T-helper 1 cell treated with Interleukin-12 subunit alpha and Interleukin-12 subunit beta and Interleukin-4 antibody, amounts not matched to agents 30 ng/mL and 1 ng/mL, for 36 hours (primary cell): ENCODE results near the gene HOXA2. TPM values are rescaled to one million over a fixed set of nuclear protein-coding genes. Genes with fewer than 3 reads are reported as not detected.

ENCODE experiments used
- intact Hi-C: fragments of 100-400 bp; cut with micrococcal nuclease; formaldehyde crosslinking; loops from one replicate; pipeline ENCODE4 v1.15.1; 2024
- total RNA-seq: library from RNA; stranded (reverse); gene quantifications from 2 replicates; pipeline ENCODE4 v1.2.3, GENCODE V29; 2022

Gene HOXA2
- total RNA-seq, 1 donor from 2014 or later = not detected

GRCh38 chr7:27100694-27101170 is 1.8 kb downstream of the HOXA2 start:
- intact Hi-C loops = no loop called here

DNA sequence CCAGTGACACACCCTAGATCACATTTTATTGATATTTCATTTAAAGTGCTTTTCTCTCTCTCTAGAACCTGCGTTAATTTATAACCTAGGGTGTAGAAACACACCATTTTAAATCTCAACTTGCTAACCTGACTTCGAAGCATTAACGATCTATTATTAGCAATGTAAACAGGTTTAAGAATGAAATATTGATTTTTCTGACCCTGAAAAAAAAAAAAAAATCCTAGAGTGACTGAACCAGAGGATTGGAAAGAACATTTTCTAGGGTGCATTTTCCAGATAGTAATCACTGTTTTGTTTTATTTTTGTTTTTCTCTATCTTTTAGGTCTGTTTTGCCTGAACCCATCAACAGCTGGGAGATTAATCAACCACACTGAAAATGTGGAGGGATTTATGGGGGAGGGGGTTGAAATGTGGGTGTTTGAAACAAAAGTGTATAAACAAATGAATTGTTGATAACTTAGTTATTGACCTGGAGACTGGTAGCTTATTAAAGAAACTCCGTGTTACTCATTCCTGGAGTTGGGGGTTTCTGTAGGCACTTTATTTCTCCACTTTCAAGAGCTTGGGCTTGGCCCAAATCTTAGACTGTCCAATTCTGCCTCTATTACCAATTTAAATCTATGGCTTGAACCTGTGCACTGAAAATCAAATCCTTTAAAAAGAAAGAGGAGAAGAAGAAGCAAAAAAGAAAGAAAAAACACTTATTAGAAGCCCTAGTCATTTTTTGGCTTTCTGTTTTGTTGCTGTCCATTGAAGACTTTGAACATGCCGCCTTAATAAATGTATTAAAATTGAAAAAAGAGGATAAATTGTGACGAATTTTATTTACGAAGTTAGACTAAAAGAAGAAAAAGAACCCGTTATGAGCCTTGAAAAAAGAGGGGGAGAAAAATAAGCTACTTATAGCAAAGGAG is 2.8 kb downstream of the HOXA2 start:
- intact Hi-C loops = loop anchor here (5.0 kb wide), 1 partner anchor 143 kb away; the partner anchor contains the start of gene EVX1

DNA sequence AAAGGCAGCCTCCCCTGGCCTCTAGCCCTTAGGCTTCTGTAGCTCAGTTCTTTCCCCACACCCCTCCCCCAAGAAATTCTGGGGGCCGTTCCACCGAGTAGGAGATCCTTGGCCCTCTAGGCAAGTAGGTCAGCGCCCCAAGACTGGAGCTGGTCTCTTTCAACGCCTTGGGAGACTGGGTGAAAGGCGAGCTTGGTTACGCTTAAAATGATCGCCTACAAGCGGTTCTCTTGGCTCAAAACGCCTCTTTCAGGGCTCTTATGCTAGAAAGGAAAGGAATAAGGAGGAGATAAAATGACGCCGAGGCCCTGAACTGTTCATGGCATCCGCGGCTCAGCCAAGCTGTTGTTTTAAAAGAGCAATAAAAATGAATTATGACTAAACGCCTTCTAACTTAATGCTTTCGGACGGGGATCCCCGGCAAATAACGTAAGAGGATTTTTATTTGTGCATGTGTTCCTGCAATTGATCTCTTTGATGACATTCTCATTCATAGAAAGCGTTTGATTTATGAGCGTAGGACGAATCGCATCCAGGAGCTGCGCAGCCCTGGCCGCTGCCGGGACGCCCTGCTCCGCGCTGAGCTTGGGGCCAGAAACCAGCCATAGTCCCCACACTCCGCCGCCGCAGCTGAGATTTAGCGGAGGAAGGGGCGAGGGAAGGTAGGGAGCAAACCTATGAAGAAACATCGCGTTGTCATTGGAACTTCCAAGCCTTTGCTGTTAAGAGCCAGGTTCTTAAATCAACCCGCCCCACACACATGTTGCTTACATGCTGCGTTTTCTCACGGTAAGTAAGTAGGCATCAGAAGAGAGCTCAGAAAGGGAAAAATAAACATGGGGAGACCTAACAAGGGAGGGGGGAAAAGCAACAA is 3.7 kb downstream of the HOXA2 start:
- intact Hi-C loops = loop anchor here (5.0 kb wide), 1 partner anchor 143 kb away; the partner anchor contains the start of gene EVX1

GRCh38 chr7:27097686-27098577 is 4.6 kb downstream of the HOXA2 start:
- intact Hi-C loops = loop anchor here (2.0 to 5.0 kb wide), 5 partner anchors 63 to 1235 kb away; partner anchors contain the start of gene EVX1

- intact Hi-C loops = loop anchor here (1.0 to 5.0 kb wide), 7 partner anchors 33 to 1234 kb away; partner anchors contain the start of genes EVX1 and HOXA4
Observed at GRCh38 chr7:27096768-27097514, 5.5 kb downstream of the HOXA2 start.

GRCh38 chr7:27095897-27096767 is 6.4 kb downstream of the HOXA2 start, which contains the start of gene HOXA1:
TSS of gene HOXA1 (minus strand) at chr7:27096000. CDS start at chr7:27095912, 88 bp downstream.
- intact Hi-C loops = loop anchor here (1.0 to 5.0 kb wide), 8 partner anchors 34 to 1233 kb away; partner anchors contain the start of genes EVX1 and HOXA4

GRCh38 chr7:27095050-27095896 is 7.2 kb downstream of the HOXA2 start:
- intact Hi-C loops = loop anchor here (2.0 to 5.0 kb wide), 2 partner anchors 56 to 147 kb away; partner anchors contain the start of gene EVX1

DNA sequence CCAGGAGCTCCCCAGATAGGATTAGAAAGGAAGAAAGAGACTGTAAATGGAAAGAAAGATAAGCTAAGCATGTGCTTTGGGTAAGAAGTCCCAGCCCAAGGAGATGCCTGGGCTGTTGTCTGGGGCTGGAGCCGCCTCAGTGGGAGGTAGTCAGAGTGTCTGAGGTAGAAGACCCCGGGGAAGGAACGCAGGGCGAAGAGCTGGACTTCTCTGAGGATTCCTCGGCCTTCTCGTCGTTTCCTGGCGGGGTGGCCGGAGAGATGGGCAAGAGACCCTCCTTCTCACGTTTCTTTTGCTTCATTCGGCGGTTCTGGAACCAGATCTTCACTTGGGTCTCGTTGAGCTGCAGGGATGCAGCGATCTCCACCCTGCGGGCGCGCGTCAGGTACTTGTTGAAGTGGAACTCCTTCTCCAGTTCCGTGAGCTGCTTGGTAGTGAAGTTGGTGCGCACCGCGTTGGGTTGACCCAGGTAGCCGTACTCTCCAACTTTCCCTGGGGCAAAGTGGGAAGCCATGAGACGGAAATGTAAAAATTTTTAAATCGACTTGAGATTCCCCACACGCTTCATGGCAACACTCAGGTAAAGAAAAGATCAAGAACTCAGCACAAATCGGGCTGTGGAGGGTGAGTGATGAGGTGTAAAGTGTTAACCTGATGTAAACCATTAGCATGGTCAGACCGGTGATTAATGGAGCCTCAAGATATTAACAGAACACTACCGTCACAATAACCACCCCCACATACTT is 8.0 kb downstream of the HOXA2 start:
- intact Hi-C loops = loop anchor here (2.0 to 5.0 kb wide), 3 partner anchors 56 to 158 kb away; partner anchors contain the start of gene EVX1

- intact Hi-C loops = loop anchor here (5.0 kb wide), 1 partner anchor 159 kb away; no protein-coding TSS in a partner anchor
Observed at GRCh38 chr7:27093184-27093895, 9.1 kb downstream of the HOXA2 start.

GRCh38 chr7:27092819-27093110 is 9.7 kb downstream of the HOXA2 start:
- intact Hi-C loops = loop anchor here (5.0 kb wide), 1 partner anchor 160 kb away; no protein-coding TSS in a partner anchor

GRCh38 chr7:27091941-27092818 is 10.3 kb downstream of the HOXA2 start:
- intact Hi-C loops = loop anchor here (5.0 kb wide), 1 partner anchor 160 kb away; no protein-coding TSS in a partner anchor

GRCh38 chr7:27091105-27091504 is 11.4 kb downstream of the HOXA2 start:
- intact Hi-C loops = loop anchor here (5.0 kb wide), 1 partner anchor 161 kb away; no protein-coding TSS in a partner anchor

DNA sequence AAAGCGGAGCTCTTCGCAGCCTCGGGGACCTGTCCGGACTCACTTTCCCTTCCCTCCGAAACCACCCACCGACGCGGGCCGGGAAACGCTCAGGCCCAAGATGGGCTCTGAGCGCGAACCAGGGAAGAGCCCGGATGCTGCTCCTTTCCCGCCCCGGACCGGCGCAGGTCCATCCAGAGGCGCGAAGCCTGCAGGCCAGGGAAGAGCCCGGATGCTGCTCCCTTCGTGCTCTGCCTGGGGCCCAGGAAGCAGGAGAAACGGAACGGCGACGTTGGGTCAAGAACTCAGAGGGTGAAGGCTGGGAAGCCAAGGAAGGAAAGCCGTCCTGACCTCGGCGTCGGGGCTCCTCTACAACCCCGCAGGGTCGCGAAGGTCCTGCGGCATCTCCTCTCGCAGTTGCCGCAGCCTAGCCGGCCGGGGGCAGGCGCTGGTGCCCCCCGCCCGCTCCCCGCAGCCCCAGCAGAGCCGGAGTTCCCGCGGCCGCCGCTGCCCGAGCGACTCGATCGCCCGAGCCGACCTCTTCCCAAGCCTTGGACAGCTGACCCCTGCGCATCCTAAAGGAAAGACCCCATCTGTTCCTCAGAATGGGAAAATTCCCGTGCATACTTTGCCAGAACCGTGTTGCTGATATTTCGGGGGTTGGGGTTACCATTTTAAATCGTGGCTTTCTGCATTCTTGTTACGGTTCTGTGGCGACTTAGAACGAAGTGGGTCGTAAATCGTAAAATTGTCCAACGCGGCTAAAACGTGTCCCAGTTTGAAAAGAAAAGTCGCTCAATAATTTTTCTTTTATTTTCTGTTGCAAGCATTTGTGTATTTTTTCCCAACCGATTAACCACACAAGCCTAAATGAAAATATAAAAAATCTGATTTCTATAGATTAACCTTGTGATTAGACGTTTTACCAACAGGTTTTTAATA is 14.2 kb downstream of the HOXA2 start:
- intact Hi-C loops = no loop called here

DNA sequence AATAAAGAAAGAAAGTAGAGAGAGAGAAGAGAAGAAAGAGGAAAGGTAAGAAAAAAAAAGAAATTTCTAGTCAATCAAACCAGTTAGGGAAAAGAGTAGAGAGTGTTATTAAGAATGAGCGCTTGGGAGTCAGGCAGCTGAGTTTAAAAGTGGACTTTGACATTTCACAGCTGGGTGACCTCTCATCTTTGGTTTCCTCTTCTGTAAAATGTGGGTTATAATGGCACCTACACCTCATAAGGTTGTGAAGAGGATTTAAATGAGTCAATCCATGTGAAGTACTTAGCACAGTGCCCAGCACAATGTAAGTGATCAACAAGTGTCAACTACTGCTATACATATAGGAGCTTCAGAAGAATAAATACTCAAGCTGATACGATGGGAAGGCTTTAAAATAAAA is 18.8 kb downstream of the HOXA2 start:
- intact Hi-C loops = no loop called here
